ENCODE data around the gene TBX21.
"Not testable (repeated sequence)": the region's sequence is repeated elsewhere in the genome, so short reads cannot be mapped to it uniquely, and the experiment has no call there.

TBX21 gene

GRCh38 chr17:47733674-47734410 is 806 bp downstream of the TBX21 start:
- DNase-seq: no peak

- no peak for DNase-seq
Measured at GRCh38 chr17:47735139-47735464, 2.1 kb downstream of the TBX21 start.

GRCh38 chr17:47735536-47736011 is 2.5 kb downstream of the TBX21 start:
- no peak for DNase-seq

- no peak for DNase-seq
Measured at GRCh38 chr17:47736501-47737495, 3.8 kb downstream of the TBX21 start.

DNA sequence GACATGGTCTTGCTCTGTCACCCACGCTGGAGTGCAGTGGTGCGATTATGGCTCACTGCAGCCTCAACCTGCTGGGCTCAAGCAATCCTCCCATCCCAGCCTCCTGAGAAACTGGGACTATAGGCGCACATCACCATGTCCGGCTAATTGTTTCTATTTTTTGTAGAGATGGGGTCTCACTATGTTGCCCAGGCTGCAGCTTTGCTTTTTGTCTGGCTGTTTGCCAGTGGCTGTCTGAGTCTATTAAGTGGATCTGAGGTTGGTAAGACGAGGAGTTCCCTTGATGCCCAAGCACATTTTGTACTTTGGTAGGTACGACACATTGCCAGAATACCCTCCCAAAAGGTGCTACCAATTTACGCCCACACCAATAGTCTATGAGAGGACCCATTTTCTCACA is 5.1 kb downstream of the TBX21 start:
- no peak for DNase-seq

DNA sequence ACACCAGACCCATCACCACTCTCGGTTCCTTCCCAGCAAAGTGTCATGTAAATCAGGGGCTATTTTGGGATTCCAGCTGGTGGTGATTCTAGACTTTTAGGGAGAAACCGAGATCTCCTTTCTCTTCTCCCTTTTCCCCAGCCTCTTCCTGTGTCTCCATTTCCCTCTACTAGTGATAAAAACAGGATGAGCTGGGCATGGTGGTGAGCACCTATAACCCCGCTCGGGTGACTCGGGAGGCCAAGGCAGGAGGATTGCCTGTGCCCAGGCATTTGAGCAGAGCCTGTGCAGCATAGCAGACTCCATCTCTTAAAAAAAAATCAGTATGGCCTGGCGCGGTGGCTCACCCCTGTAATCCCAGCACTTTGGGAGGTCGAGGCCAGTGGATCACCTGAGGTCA is 6.1 kb downstream of the TBX21 start:
- no peak for DNase-seq

DNA sequence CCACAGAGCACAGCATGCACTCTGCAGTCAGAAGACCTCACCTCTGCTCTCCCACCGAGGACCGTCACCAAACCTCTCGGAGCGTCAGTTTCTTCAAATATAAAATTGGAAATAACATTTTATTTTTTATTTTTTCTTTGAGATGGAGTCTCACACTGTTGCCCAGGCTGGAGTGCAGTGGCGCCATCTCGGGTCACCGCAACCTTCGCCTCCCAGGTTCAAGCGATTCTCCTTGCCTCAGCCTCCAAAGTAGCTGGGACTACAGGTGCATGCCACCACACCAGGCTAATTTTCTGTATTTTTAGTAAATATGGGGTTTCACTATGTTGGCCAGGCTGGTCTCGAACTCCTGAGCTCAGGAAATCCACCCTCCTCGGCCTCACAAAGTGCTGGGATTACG is 6.9 kb downstream of the TBX21 start:
- DNase-seq: not testable (repeated sequence)

DNA sequence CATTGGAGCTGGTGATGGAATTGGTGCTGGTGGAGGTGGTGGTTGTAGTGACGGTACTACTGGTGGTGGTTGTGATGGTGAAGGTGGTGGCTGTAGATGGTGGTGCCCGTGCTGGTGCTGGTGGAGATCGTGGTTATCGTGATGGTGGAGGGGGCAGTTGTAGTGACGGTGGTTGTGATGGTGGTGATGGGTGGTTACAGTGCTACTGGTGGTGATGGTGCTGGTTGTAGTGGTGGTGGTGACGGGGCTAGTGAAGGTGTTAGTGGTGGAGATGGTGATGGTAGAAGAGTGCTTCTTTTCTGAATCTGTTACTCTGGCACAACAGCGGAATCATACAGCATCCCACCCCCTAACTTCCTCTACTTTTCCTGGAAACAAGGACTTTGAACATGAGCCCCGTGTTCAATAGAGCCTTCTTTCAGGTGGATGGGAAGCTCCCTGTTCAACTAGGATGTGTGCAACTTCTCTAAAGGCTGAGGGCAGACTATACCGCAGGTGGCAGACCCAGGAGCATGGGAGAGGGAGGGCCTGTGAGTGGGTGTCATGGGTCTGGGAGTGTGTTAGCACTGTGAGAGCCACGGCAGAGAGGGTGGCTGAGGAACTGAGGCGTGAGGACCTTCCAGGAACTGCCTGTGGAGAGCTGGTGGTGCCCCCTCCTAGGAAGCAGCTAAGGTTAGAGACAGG is 8.2 kb downstream of the TBX21 start:
- DNase-seq: no peak

GRCh38 chr17:47741793-47742145 is 8.7 kb downstream of the TBX21 start:
- DNase-seq: no peak

DNA sequence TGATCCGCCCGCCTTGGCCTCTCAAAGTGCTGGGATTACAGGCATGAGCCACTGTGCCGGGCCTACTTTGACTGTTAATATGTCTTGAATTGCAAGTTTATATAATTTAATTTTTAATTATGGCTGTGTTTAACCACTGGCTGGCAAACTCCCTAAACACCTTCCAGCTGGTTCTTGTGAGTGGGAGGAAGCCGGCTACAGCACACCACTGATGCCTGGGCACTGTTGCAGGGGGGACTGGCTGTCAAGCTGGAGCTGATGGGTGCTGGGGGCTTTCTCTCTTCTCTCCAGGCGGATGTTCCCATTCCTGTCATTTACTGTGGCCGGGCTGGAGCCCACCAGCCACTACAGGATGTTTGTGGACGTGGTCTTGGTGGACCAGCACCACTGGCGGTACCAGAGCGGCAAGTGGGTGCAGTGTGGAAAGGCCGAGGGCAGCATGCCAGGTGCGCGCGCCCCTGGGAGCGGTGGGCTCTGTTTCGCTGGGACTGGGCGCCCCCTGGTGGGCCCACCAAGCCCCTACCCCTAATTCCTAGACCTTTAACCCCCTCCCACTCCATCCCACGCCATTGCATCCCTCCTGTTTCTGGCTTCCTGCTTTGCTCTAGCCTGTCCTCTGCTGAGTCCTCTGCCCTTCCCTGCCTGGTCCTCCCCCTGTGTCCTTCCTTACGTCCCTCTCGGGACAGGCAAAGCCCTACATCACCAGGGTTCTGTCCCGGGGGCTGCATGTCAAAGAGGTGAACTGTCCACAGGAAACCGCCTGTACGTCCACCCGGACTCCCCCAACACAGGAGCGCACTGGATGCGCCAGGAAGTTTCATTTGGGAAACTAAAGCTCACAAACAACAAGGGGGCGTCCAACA is 9.5 kb downstream of the TBX21 start:
- no peak for DNase-seq

- DNase-seq: no peak
Measured at GRCh38 chr17:47744168-47745036, 11.4 kb downstream of the TBX21 start.

- DNase-seq: no peak
Measured at GRCh38 chr17:47745037-47745380, 12.0 kb downstream of the TBX21 start.

DNA sequence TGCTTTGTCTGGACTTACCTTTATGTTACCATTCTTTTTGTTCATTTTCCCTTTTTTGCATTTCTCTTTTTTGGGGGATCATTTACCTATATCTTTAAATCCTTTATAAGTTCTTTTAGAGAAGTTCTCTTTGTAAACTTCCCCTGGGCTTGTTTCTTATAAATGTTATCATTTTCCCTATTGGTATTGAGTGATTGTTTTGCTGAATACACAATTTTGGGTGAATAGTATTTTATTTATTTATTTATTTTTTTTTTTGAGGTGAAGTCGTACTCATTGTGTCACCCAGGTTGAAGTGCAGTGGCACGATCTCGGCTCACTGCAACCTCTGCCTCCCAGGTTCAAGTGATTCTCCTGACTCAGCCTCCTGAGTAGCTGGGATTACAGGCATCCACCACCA is 18.4 kb downstream of the TBX21 start:
- no peak for DNase-seq

DNA sequence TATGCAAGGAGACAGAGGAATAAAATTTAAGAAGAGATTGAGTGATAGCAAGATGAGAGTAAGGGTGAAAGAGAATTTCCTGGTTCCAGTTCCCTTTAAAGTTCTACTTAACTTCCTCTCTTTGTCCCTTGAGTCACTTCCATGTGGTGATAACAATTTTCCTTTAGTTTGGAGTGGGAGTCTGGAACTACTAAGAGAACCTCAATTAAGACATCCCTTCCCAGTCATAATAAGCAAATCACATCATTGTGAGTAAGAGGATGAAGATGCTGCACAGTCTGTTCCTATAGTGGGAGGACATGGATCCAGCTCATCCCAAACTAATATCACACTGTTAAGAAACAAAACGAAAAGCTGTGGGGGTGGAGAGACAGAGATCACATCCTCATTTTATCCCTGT is 24.4 kb downstream of the TBX21 start:
- no peak for DNase-seq

DNA sequence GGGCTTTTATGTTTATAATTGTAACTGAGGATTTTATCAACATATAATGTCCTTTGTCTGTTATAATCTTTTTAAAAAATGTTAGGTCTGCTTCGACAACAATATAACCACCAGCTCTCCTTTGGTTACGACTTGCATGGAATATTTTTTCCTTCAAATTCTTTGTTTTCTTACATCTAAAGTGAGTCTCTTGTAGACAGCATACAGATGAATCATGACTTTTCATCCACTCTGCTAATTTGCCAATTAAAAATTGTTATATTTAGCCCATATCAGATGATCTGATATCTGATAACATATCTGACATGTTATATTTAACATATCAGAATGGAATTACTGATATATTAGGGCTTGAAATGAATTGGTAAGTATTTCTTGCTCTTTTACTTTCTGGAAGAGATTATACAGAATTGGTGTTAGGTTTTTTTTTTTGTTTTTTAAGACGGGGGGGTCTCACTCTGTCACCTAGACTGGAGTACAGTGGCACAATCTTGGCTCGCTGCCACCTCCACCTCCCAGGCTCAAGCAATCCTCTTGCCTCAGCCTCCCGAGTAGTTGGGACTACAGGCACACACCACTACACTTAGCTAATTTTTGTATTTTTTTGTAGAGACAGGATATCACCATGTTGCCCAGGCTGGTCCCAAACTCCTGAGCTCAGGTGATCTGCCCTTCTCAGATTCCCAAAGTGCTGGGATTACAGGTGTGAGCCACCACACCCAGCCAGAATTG is 27.5 kb downstream of the TBX21 start:
- DNase-seq: no peak

GRCh38 chr17:47762728-47763127 is 29.7 kb downstream of the TBX21 start:
- DNase-seq: no peak

DNA sequence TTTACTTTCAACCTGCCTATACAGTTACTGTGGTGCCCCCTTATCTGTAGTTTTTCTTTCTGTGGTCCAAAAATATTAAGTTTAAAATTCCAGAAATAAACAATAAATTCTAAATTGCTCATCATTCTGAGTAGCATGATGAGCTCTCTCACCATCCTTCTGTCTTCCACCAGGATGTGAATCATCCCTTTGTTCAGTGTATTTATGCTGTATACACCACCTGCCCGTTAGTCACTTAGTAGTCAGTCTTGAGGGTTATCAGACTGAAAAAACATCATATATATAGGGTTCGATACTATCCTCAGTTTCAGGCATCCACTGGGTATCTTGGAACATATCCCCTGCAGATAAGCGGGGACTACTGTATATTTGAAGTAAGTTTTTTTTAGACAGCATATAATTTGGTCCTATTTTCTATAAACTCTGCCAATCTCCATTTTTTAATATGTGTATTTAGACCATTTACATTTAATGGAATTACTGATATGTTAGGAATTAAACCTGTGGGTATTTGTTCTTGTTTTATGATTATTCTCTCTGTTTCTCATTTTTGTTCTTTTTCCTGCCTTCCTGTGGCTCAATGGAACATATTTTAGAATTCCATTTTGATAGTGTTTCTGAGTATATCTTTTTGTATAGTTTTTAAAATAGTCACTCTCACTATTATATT is 31.0 kb downstream of the TBX21 start:
- no peak for DNase-seq

DNA sequence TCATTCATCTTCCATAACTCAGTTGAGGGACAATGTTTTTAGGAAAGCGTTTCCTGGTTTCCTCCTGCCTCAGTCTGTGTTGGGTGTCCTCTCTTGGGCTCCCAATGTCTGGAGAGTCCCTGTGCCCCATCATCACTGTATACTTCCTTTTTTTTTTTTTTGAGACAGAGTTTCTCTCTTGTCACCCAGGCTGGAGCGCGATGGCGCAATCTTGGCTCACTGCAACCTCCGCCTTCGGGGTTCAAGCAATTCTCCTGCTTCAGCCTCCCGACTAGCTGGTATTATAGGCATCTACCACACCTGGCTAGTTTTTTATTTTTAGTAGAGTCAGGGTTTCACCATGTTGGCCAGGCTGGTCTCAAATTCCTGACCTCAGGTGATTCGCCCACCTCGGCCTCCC is 40.6 kb downstream of the TBX21 start:
- DNase-seq: not testable (repeated sequence)

GRCh38 chr17:47774331-47774730 is 41.3 kb downstream of the TBX21 start:
- no peak for DNase-seq

DNA sequence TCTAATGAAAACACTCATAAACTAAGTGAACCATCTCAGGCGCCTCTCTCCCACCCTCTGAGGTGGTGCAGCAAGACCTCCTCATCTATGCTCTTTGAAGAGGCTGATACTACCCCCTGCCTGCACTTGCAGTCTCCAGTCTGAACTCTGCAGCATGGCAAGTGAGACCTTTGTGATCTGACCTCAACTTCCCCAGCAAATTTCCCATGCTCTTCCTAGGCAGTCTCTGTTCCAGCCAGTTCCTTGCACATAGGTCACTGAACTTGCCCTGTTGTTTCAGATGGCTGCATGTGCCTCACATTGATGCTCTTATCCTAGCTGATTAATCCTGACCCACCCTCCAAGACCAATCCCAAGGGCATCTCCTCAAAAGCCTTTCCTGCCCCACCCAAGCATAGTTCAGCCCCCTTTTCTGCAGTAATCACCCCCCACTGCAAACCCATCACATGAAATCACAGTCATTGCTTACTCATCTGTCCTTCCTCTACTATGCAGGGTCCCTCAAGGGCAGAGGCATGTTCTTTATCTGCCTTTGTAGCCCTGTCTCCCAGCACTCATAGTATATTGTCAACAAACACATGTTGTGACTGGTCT is 42.0 kb downstream of the TBX21 start:
- DNase-seq: no peak
